Endothelial cell of umbilical vein (primary cell): ENCODE data around the gene FILIP1L. TPM values are rescaled to one million over a fixed set of nuclear protein-coding genes. Genes with fewer than 3 reads are reported as not detected.

Experiments used
- BruUV-seq: library from RNA; stranded (reverse); fragments of 400-500 nt; replicated peaks from 2 replicates; lab custom pipeline; 2021; lab: Mats Ljungman, UMichigan
- CTCF ChIA-PET: fragments of 300-600, 350-600 bp; sonication (Branson Sonifier 250); formaldehyde crosslinking; loops from one replicate; lab custom pipeline; 2021; ENCODE audit warnings: antibody characterized with exemption, inconsistent platforms; lab: Charles Lee
- POLR2A ChIA-PET: fragments of 300-600, 350-600 bp; sonication (Branson Sonifier 250); formaldehyde crosslinking; loops from one replicate; lab custom pipeline; 2021; ENCODE audit warnings: antibody characterized with exemption, inconsistent platforms; lab: Charles Lee
- DNase-seq: peaks from one replicate; pipeline ENCODE4 v3.0.0-alpha.2; 2011; ENCODE audit warnings: low read depth, low spot score
- FAIRE-seq: peaks from 2 replicates; lab custom pipeline; 2011; peaks lifted over from hg19 to GRCh38; lab: Jason Lieb, UNC
- H2AFZ ChIP-seq: 2 replicates; pipeline ENCODE4 v1.6.0; 2012; ENCODE audit warnings: low read depth, low read length, control low read depth, inconsistent platforms
- H3K27ac ChIP-seq: 2 replicates; pipeline ENCODE4 v1.5.1; 2011; ENCODE audit warnings: low read depth, mild to moderate bottlenecking, control low read depth, low read length, moderate library complexity; ENCODE audit not compliant: insufficient read depth
- H3K27me3 ChIP-seq, 2 experiments: 2 replicates each; pipeline versions ENCODE4 v1.6.0 to v1.6.1; 2011; ENCODE audit warnings: low read length in 2 of 2, mixed read lengths in 1 of 2; ENCODE audit not compliant: control insufficient read depth in 2 of 2, insufficient read depth in 2 of 2
- H3K36me3 ChIP-seq, 2 experiments: 2 replicates in 1 of 2; 3 replicates in 1 of 2; pipeline ENCODE4 v1.5.1; 2011; ENCODE audit warnings: low read length in 2 of 2, mild to moderate bottlenecking in 1 of 2, moderate library complexity in 1 of 2; ENCODE audit not compliant: control insufficient read depth in 2 of 2, insufficient read depth in 2 of 2; ENCODE audit errors: extremely low read depth in 1 of 2
- H3K4me1 ChIP-seq: 3 replicates; pipeline ENCODE4 v1.5.1; 2011; ENCODE audit warnings: mild to moderate bottlenecking, low read length; ENCODE audit not compliant: control insufficient read depth, insufficient read depth; ENCODE audit errors: extremely low read depth
- H3K4me2 ChIP-seq: 2 replicates; pipeline ENCODE4 v1.6.1; 2011; ENCODE audit warnings: low read length, control low read depth, mixed read lengths; ENCODE audit not compliant: insufficient read depth
- H3K4me3 ChIP-seq, 3 experiments: fragments of 200-600 bp in 1 of 3; sonication (generic), shearing (Covaris generic) in 1 of 3; replicated peaks in 1 of 3; 2 replicates each; pipeline ENCODE4 v1.5.1; 2011 to 2016; ENCODE audit warnings: control low read depth in 3 of 3, low read length in 3 of 3, mild to moderate bottlenecking in 2 of 3, inconsistent platforms in 1 of 3, low read depth in 1 of 3, moderate library complexity in 1 of 3; ENCODE audit not compliant: insufficient read depth in 1 of 3
- H3K79me2 ChIP-seq: 2 replicates; pipeline ENCODE4 v1.6.0; 2012; ENCODE audit warnings: low read length, inconsistent platforms; ENCODE audit not compliant: control insufficient read depth, insufficient read depth
- H3K9ac ChIP-seq: replicated peaks from 2 replicates; pipeline ENCODE3; 2011; ENCODE audit warnings: low read length, control low read depth; ENCODE audit not compliant: insufficient read depth; ENCODE audit errors: extremely low read depth
- H3K9me1 ChIP-seq: replicated peaks from 3 replicates; pipeline ENCODE4 v1.6.0; 2011; ENCODE audit warnings: mild to moderate bottlenecking, low read length; ENCODE audit not compliant: control insufficient read depth, insufficient read depth; ENCODE audit errors: extremely low read depth
- H3K9me3 ChIP-seq: replicated peaks from 2 replicates; pipeline ENCODE4 v1.5.1; 2012; ENCODE audit warnings: low read length, inconsistent platforms; ENCODE audit not compliant: control insufficient read depth, insufficient read depth
- H4K20me1 ChIP-seq: replicated peaks from 2 replicates; pipeline ENCODE3; 2011; ENCODE audit warnings: mild to moderate bottlenecking, low read length; ENCODE audit not compliant: control insufficient read depth, insufficient read depth; ENCODE audit errors: extremely low read depth
- CTCF ChIP-seq, 2 donors: IDR thresholded peaks; 1 replicate in 1 of 2; 2 replicates in 1 of 2; pipeline ENCODE4 v1.5.1; 2011; ENCODE audit warnings: low read length in 2 of 2, mild to moderate bottlenecking in 2 of 2, moderate library complexity in 2 of 2, control low read depth in 1 of 2, inconsistent platforms in 1 of 2, low read depth in 1 of 2; ENCODE audit not compliant: insufficient read depth in 1 of 2; ENCODE audit errors: extremely low read depth in 1 of 2
- EZH2 ChIP-seq: IDR thresholded peaks from 2 replicates; pipeline ENCODE4 v1.6.1; 2012; ENCODE audit warnings: borderline replicate concordance, low read depth, mild to moderate bottlenecking, moderate library complexity, low read length, inconsistent platforms; ENCODE audit not compliant: severe bottlenecking
- FOS ChIP-seq: IDR thresholded peaks from 2 replicates; pipeline ENCODE4 v1.6.1; 2011; ENCODE audit warnings: mild to moderate bottlenecking, low read length, moderate library complexity, borderline replicate concordance; ENCODE audit not compliant: insufficient read depth
- GATA2 ChIP-seq: IDR thresholded peaks from 2 replicates; pipeline ENCODE4 v1.7.0; 2011; ENCODE audit warnings: low read depth, mild to moderate bottlenecking, moderate library complexity, mixed read lengths, low read length; ENCODE audit not compliant: insufficient read length, insufficient read depth
- JUN ChIP-seq: IDR thresholded peaks from 2 replicates; pipeline ENCODE4 v1.6.1; 2011; ENCODE audit warnings: borderline replicate concordance, low read depth; ENCODE audit not compliant: insufficient read length, insufficient read depth
- MAX ChIP-seq: IDR thresholded peaks from 2 replicates; pipeline ENCODE4 v1.6.1; 2011; ENCODE audit not compliant: insufficient read depth, insufficient read length
- MYC ChIP-seq: IDR thresholded peaks from one replicate; pipeline ENCODE4 v1.6.1; 2011; ENCODE audit warnings: mild to moderate bottlenecking, low read depth, low read length
- POLR2A ChIP-seq: IDR thresholded peaks from 2 replicates; pipeline ENCODE4 v1.6.1; 2012; ENCODE audit warnings: low read depth, mild to moderate bottlenecking, control low read depth, low read length
- POLR2AphosphoS5 ChIP-seq: IDR thresholded peaks from 2 replicates; pipeline ENCODE4 v1.6.1; 2012; ENCODE audit warnings: low read depth, mild to moderate bottlenecking, control low read depth, low read length, moderate library complexity; ENCODE audit not compliant: insufficient read depth
- dilution Hi-C: fragments of 300-500 bp; cut with MboI; formaldehyde crosslinking; loops from one replicate; pipeline ENCODE4 v1.15.0; 2019; ENCODE audit warnings: low sequenced_read_pairs; ENCODE audit not compliant: extremely low pct_ligation_motif_present
- intact Hi-C: fragments of 100-400 bp; cut with micrococcal nuclease; formaldehyde crosslinking; loops from one replicate; pipeline ENCODE4 v1.10.0; 2022
- polyA plus RNA-seq, 4 experiments: library from polyadenylated mRNA; depleted of rRNA in 3 of 4; stranded (reverse) in 3 of 4; unstranded in 1 of 4; fragments of >200 nt; gene quantifications; 2 replicates each; pipeline versions ENCODE4 v1.2.1 to v1.2.3, GENCODE V29; 2011 to 2012; ENCODE audit warnings: missing spikeins in 1 of 4
- total RNA-seq: library from RNA; stranded (reverse); gene quantifications from 2 replicates; pipeline ENCODE4 v1.2.3, GENCODE V29; 2021

FILIP1L gene
- total and polyA plus RNA-seq, 2 donors (not counting 3 experiments of a cell fraction or from before 2014, with no cell fraction given) = 26.0 to 29.9 TPM

GRCh38 chr3:100099621-100100020 lies 14.7 kb downstream of the FILIP1L start:
- dilution Hi-C loops = no loop called here
- H3K9ac ChIP-seq = no peak overlapping the region
- FAIRE-seq (no peak), DNase-seq (no peak)
- H3K4me1 ChIP-seq = no peaks in the 10 kb centered on the region
- ChIA-PET POLR2A (no interaction called here), CTCF (no interaction called here)
- H3K9me3 ChIP-seq = no peaks in the 10 kb centered on the region
- no peaks in the 10 kb centered on the region for H3K27me3 ChIP-seq
- TF ChIP-seq CTCF (IDR thresholded peaks at IDR 0.05; ENCODE audit: extremely low read depth in 1 of 2, insufficient read depth in 1 of 2, low read depth in 1 of 2, low read length in 2 of 2) (no peak), JUN (no peak), FOS (no peak), POLR2A (no peak), GATA2 (no peak), MYC (no peak), MAX (no peak), EZH2 (no peak), POLR2AphosphoS5 (no peak)
- H3K9me1 ChIP-seq = no peaks in the 10 kb centered on the region
- intact Hi-C loops = no loop called here
- no peaks in the 10 kb centered on the region for H4K20me1 ChIP-seq
- H2AFZ ChIP-seq = no peak overlapping the region
- no peaks in the 10 kb centered on the region for H3K36me3 ChIP-seq
- H3K4me2 ChIP-seq = no peak overlapping the region
- H3K27ac ChIP-seq = no peak overlapping the region
- H3K79me2 ChIP-seq = no peaks in the 10 kb centered on the region
- no peak overlapping the region for H3K4me3 ChIP-seq
- BruUV-seq = no TSS peak
